ENCODE results near the gene NT5C3B.

NT5C3B gene

DNA sequence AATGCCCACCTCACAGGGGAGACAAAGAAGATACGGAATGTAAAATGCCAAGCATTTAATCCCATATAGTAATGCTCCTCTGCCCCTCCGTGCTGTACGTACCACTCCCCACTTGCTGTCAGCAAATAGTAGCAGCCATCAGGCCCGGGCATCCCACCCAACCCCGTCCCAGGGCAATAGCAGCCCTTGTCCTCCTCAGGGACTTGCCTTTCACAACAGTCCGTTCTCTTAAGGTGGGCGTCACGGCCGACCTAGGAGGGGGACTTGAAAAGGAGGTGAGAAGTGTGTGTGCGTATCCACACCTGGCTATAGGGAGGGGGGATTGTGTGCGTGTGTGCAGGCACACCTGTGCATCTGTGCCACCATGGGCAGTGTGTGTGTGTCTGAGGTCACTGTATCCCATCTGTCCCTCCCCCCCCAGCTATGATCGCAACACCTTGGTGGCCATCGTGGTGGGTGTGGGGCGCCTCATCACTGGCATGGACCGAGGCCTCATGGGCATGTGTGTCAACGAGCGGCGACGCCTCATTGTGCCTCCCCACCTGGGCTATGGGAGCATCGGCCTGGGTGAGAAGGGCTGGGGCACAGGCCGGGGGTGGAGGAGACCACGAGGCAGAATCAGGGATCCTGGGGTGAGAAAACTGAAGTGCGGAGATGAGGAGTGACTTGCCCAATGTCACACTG lies 19.3 kb downstream of the NT5C3B start:
- peaks cover 13% of the 10 kb centered on the region for H3K27me3 ChIP-seq (replicated peaks; ENCODE audit: insufficient read depth, low read length)
- no peak overlapping the region for H3K4me3 ChIP-seq (ENCODE audit: low read length)
- no peaks in the 10 kb centered on the region for H4K20me1 ChIP-seq (ENCODE audit: insufficient read depth, low read length)
- TF ChIP-seq EZH2 (optimal IDR thresholded peaks at IDR 0.05; ENCODE audit: low read depth, low read length): no peak
- TF ChIP-seq, protein P1, sequence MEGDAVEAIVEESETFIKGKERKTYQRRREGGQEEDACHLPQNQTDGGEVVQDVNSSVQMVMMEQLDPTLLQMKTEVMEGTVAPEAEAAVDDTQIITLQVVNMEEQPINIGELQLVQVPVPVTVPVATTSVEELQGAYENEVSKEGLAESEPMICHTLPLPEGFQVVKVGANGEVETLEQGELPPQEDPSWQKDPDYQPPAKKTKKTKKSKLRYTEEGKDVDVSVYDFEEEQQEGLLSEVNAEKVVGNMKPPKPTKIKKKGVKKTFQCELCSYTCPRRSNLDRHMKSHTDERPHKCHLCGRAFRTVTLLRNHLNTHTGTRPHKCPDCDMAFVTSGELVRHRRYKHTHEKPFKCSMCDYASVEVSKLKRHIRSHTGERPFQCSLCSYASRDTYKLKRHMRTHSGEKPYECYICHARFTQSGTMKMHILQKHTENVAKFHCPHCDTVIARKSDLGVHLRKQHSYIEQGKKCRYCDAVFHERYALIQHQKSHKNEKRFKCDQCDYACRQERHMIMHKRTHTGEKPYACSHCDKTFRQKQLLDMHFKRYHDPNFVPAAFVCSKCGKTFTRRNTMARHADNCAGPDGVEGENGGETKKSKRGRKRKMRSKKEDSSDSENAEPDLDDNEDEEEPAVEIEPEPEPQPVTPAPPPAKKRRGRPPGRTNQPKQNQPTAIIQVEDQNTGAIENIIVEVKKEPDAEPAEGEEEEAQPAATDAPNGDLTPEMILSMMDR (IDR thresholded peaks at IDR 0.05; ENCODE audit: low read length): no peak
- no peak for TF ChIP-seq EZH2phosphoT487 (IDR thresholded peaks at IDR 0.05; ENCODE audit: low read length)
- no peaks in the 10 kb centered on the region for H3K79me2 ChIP-seq (ENCODE audit: low read length)
- no peak overlapping the region for H3K27ac ChIP-seq (ENCODE audit: low read length)
- no peaks in the 10 kb centered on the region for H3K9me3 ChIP-seq (replicated peaks; ENCODE audit: insufficient read depth, low read length)
- H3K9ac ChIP-seq (ENCODE audit: low read length): no peak overlapping the region
- 0 out of 2 replicates have a peak, but pooled peaks cover 7% of the 10 kb centered on the region for H3K4me1 ChIP-seq (ENCODE audit: low read length)
- no peaks in the 10 kb centered on the region for H3K9me2 ChIP-seq (replicated peaks; ENCODE audit: insufficient read depth, low read length)
- H3K4me2 ChIP-seq (ENCODE audit: low read depth, low read length): no peak overlapping the region
- DNase-seq: no peak
- no peaks in the 10 kb centered on the region; the same call in 1 of the 2 replicates for H3F3A ChIP-seq (ENCODE audit: insufficient read depth, low read length)
- no peaks in the 10 kb centered on the region for H3K36me3 ChIP-seq (replicated peaks; ENCODE audit: insufficient read depth, low read length)
- H2AFZ ChIP-seq (ENCODE audit: low read length): no peak overlapping the region

DNA sequence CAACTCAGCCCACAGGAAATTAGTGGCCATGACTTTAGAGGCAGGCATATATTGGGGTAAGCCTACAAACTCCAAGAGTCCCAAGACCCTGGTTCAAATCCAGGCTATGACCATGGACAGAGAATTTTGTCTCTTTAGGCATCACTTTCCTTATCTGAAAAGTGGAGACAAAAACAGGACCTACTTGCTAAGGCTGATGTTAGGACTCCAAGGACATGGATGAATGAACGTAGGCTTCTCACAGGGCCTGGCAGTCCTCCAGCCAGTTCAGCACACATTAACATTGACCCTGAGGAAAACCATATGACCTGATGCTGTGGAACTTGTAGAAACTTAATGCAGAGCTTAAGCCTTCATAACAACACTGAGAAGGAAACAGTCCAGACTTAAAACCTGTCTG lies 21.8 kb downstream of the NT5C3B start:
- H3K9ac ChIP-seq (ENCODE audit: low read length): no peak overlapping the region

DNA sequence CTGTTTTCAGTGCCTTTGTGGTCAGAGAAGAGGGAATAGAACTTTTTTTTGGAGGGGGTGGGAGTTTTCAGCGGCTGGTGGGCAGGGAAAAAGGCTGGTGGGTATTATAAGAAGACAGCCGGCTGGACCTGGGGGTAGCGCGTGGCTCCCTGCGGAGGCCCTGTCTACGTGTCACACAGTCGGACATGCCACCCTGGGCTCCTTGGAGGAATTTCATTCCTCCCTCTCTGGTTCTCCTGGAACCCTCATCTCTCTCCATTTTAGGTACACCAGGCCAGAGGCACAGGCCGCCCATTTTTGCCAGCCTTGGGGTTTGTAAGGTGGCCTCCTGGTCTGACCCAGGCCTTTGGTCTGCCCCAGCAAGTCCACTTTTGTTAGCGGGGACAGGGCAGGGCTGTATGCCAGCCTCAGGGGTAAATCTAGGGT lies 22.3 kb downstream of the NT5C3B start:
- no peaks in the 10 kb centered on the region; the same call in 1 of the 2 replicates for H3F3A ChIP-seq (ENCODE audit: insufficient read depth, low read length)
- H3K36me3 ChIP-seq (replicated peaks; ENCODE audit: insufficient read depth, low read length): no peaks in the 10 kb centered on the region
- TF ChIP-seq EZH2phosphoT487 (IDR thresholded peaks at IDR 0.05; ENCODE audit: low read length) (no peak), EZH2 (optimal IDR thresholded peaks at IDR 0.05; ENCODE audit: low read depth, low read length) (no peak)
- TF ChIP-seq, protein P1 (IDR thresholded peaks at IDR 0.05; ENCODE audit: low read length): no peak
- H3K4me1 ChIP-seq (ENCODE audit: low read length): 0 out of 2 replicates have a peak, but pooled peaks cover 10% of the 10 kb centered on the region
- H4K20me1 ChIP-seq (ENCODE audit: insufficient read depth, low read length): no peaks in the 10 kb centered on the region
- no peak overlapping the region for H3K27ac ChIP-seq (ENCODE audit: low read length)
- H3K9me2 ChIP-seq (replicated peaks; ENCODE audit: insufficient read depth, low read length): no peaks in the 10 kb centered on the region
- DNase-seq: no peak
- H2AFZ ChIP-seq (ENCODE audit: low read length): no peak overlapping the region
- no peaks in the 10 kb centered on the region for H3K9me3 ChIP-seq (replicated peaks; ENCODE audit: insufficient read depth, low read length)
- H3K9ac ChIP-seq (ENCODE audit: low read length): no peak overlapping the region
- H3K4me3 ChIP-seq (ENCODE audit: low read length): no peak overlapping the region
- H3K4me2 ChIP-seq (ENCODE audit: low read depth, low read length): no peak overlapping the region
- no peaks in the 10 kb centered on the region for H3K79me2 ChIP-seq (ENCODE audit: low read length)
- 0 out of 2 replicates have a peak, but pooled peaks cover 4% of the 10 kb centered on the region for H3K27me3 ChIP-seq (replicated peaks; ENCODE audit: insufficient read depth, low read length)

More for the DNA sequence above, 21.8 kb downstream of the NT5C3B start:
- peaks cover 4% of the 10 kb centered on the region; the same call in 1 of the 2 replicates for H3K27me3 ChIP-seq (replicated peaks; ENCODE audit: insufficient read depth, low read length)
- no peak for DNase-seq
- H3K79me2 ChIP-seq (ENCODE audit: low read length): no peaks in the 10 kb centered on the region
- no peaks in the 10 kb centered on the region for H3K9me2 ChIP-seq (replicated peaks; ENCODE audit: insufficient read depth, low read length)
- no peak overlapping the region for H3K27ac ChIP-seq (ENCODE audit: low read length)
- H2AFZ ChIP-seq (ENCODE audit: low read length): no peak overlapping the region
- H3K4me2 ChIP-seq (ENCODE audit: low read depth, low read length): no peak overlapping the region
- no peak overlapping the region for H3K4me3 ChIP-seq (ENCODE audit: low read length)
- TF ChIP-seq EZH2 (optimal IDR thresholded peaks at IDR 0.05; ENCODE audit: low read depth, low read length): no peak
- TF ChIP-seq EZH2phosphoT487 (IDR thresholded peaks at IDR 0.05; ENCODE audit: low read length): no peak
- TF ChIP-seq, protein P1 (IDR thresholded peaks at IDR 0.05; ENCODE audit: low read length): no peak
- H3F3A ChIP-seq (ENCODE audit: insufficient read depth, low read length): no peaks in the 10 kb centered on the region; the same call in 1 of the 2 replicates
- H3K4me1 ChIP-seq (ENCODE audit: low read length): 0 out of 2 replicates have a peak, but pooled peaks cover 10% of the 10 kb centered on the region
- H4K20me1 ChIP-seq (ENCODE audit: insufficient read depth, low read length): no peaks in the 10 kb centered on the region
- no peaks in the 10 kb centered on the region for H3K9me3 ChIP-seq (replicated peaks; ENCODE audit: insufficient read depth, low read length)
- H3K36me3 ChIP-seq (replicated peaks; ENCODE audit: insufficient read depth, low read length): no peaks in the 10 kb centered on the region
